ENCODE data around the gene PCBP3.
"Not testable (repeated sequence)": the region's sequence is repeated elsewhere in the genome, so short reads cannot be mapped to it uniquely, and the experiment has no call there.

PCBP3 gene

DNA sequence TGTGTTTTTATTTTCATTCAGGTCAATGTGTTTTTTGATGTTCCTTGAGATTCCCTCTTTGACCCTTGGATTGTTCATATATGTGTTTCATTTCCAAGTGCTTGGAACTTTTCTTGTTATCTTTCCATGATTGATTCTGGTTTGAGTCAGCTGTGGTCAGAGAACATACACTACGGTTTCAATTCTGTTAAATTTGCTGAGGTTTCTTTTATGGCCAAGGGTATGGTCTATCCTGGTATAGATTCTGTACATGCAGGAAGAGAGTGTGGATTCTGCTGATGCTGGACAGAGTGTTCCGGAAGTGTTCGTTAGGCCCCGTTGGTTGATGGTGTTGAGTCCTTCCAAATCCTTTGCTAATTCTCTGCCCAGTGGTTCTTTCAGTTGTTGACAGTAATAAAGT lies 239.6 kb downstream of the PCBP3 start:
- no peak for DNase-seq

DNA sequence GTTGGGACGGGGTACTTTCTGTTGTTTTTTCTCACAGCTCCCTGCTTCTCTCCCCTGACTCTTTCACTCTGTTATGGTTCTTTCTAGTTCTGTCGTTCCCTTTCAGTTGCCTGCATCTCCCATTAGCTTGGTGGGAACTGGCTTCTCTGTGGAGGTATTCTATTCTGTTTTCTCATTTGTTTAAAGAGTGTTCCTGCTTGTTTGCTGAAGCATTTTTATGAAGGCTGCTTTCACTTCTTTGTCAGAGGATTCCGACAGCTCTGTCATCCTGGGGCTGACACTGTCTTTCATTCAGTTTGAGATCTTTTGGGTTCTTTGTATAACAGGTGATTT lies 242.0 kb downstream of the PCBP3 start:
- DNase-seq: no peak

DNA sequence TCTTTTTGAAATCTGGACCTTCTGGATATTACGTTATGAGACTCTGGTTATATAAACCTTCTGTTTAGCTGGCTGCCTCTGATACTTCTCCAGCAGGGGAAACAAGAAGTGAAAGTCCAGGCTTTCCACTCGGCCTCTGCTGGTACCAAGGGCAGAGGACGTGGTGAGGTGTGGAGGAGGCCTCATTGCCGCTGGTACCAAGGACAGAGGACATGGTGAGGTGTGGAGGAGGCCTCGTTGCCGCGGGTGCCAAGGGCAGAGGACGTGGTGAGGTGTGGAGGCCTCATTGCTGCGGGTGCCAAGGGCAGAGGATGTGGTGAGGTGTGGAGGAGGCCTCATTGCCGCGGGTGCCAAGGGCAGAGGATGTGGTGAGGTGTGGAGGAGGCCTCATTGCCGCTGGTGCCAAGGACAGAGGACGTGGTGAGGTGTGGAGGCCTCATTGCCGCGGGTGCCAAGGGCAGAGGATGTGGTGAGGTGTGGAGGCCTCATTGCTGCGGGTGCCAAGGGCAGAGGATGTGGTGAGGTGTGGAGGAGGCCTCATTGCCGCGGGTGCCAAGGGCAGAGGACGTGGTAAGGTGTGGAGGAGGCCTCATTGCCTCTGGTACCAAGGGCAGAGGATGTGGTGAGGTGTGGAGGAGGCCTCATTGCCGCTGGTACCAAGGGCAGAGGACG lies 242.5 kb downstream of the PCBP3 start:
- not testable (repeated sequence) for DNase-seq

GRCh38 chr21:45886610-45887026 lies 243.1 kb downstream of the PCBP3 start:
- DNase-seq: no peak

- DNase-seq: no peak
Observed at GRCh38 chr21:45887120-45887611, 243.6 kb downstream of the PCBP3 start.

DNA sequence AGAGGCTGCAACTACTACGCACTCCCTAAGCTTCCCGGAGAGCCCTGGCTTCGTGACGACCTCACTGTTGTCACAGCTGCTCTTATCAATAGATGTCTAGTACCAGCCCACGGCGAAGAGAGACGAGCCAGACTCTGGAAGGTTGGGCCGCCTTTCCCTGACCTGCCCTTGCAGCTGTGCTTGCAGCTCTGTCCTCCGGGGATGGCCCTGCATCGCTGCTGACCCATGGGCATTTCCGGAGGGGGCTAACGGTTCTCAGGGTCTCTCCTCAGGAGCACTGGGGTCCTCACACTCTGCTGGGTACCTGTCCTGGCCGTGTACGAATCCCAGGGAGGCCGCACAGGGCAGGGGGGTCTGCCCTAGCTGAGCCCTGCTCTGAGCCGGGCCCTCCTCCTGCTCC lies 244.3 kb downstream of the PCBP3 start:
- no peak for DNase-seq

GRCh38 chr21:45888386-45889009 lies 245.0 kb downstream of the PCBP3 start:
- no peak for DNase-seq

DNA sequence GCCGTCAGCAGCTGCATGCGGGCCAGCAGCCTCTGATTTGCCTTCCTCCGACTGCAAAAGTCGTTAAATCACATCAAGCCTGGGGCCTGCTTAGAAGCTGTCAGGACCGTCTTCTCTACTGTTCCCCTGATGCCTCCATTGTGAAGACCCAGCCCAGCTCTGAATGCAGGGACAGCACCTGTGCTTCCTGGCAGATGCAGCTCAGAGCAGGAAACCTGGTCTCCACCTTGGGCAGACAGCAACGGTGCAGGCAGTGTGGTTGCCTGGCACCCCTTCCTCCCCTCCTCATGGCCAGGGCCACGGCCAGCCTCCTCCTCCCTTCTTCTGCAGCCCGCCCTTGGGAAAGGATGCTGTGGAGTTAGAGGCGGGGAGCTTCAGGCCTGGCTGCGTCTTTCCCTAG lies 245.7 kb downstream of the PCBP3 start:
- no peak for DNase-seq

- no peak for DNase-seq
Observed at GRCh38 chr21:45889961-45890360, 246.4 kb downstream of the PCBP3 start.

DNA sequence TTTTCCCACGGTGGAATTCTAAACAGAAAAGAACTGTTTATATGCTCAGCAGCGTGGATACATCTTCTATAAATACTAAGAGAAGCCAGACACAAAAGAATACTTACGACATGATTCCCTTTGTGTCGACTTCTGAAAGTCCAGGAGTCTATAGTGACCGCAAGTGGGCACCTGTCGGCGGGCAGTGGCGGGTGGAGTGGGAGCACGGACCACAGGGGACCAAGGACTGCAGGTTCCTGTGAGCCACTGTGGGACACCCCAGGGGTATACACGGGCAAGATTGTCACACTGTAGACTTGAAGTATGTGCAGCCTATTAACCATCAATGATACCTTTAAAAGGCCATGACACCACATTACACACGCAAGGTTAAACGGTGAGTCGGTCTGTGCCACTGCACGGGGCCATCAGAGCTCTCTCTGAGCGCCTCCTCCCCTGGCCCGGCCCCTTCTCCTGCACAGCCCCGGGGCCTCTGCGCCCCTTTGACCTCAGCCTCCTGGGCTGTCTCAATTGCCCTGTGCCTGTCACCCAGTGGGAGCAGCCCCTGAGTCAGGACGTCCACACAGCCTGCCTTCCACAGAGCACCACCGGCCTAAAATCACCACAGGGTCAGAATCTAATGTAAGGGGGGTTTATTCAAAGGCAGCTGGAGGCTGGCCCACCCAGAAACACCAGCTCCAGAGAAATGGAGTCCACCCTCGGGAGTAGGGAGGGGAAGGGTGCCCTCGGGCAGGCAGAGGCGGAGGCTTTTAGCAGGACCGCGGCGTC lies 248.0 kb downstream of the PCBP3 start:
- DNase-seq: no peak

DNA sequence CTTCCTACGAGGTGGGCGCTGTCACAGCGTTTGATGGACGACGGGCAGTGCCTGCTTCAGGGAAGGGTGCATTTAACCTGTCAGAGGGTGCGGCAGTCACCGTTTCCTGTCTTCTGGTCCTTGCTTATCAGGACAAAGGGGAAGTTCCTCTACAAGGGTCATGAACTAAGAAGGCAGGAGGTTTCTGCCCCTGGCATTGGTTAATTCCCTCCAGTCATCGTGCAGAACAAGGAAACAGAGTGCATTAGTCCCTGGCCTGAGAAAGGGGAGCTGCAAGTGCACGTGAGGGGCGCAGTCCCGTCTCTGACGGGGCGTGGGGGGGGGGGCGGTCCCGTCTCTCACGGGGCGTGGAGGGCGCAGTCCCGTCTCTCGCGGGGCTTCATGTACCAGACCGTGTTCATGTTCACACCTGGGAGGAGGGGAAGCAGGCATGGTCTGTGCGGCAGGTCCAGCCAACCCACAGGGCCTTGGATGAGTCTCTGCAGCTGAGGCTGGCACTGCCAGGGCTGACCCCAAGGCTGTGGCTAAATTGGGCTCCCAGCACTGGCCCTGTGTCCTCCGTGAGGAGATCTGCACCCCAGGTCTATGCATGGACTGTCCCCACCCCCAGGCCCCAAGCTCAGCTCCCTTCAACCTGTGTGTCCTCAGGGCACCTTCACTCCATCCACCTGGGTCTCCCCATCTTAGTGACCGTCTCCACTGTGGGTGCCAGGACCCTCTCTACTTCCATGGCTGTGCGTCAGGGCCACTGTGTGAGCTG lies 248.8 kb downstream of the PCBP3 start:
- DNase-seq: no peak

DNA sequence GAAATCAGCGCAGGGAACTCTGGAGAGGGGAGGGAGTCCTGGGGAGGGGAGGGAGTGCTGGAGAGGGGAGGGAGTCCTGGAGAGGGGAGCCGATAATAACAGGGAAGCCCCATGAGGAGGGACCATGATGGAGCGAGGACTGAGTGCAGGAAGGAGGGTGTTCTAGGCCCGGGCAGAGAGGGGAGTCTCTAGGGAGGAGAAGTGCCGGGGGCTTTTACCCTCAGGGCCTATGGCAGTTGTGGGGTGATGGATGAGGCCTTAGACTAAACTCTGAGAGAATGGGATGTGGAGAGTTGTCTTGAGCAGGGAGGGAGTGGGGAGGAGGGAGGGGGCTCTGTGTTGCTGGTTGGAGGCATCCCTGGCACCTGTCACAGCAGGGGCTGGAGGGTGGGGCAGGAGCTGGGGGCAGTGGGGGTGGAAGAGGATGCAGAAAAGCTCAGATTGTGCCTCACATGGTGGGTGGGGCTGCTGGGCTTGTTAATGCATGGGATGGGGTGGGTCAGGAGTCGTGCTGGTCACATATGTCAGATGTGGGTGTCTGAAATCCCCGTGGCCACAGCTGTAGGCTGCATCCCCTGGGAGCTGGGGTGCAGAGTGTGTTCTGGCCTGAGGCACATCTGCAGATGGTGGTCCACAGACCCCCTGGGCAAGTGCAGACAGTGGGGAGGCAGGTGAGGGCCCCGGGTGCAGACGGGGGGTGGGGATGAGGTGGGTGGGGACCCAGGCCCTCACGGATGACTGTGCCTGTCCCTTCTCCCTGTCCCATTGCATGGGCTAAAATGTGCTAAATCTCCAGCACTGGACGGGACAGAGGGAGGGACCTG lies 249.6 kb downstream of the PCBP3 start:
- no peak for DNase-seq

DNA sequence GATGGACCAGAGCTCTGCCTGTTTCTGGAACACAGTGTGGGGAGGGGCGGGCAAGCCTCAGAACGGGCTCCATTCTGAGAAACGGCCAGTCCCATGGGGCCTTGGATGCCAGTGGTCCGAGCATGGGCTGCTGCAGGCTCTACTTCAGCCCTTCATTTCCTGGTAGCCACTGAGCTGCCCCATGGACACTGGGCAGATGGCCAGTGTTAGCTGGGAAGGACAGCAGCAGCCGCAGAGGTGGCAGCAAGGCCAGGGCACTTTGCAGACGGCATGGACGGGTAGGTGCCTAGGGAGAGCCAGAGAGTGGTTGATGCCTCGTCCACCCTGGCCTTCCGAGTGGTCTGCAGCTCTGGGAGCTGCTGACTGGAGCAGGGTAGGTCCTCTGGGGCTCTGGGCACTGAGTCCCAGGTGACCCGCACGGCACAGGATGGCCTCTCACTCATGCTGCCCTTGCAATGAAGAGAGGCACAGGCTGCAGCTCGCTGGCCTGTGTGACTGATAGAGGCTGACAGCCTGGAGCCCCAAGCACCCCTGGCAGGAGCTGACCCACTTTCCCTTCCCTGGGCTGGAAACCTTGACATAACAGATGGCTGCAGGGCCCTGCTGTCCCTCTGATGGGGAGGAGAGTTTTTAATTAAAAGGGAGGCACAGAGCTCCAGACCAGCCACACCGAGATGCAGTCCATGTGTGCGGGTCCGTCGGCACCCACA lies 250.4 kb downstream of the PCBP3 start:
- no peak for DNase-seq

GRCh38 chr21:45894450-45894825 lies 250.9 kb downstream of the PCBP3 start:
- DNase-seq: no peak

GRCh38 chr21:45894906-45895777 lies 251.6 kb downstream of the PCBP3 start:
- no peak for DNase-seq

- no peak for DNase-seq
Observed at GRCh38 chr21:45895778-45896370, 252.3 kb downstream of the PCBP3 start.

DNA sequence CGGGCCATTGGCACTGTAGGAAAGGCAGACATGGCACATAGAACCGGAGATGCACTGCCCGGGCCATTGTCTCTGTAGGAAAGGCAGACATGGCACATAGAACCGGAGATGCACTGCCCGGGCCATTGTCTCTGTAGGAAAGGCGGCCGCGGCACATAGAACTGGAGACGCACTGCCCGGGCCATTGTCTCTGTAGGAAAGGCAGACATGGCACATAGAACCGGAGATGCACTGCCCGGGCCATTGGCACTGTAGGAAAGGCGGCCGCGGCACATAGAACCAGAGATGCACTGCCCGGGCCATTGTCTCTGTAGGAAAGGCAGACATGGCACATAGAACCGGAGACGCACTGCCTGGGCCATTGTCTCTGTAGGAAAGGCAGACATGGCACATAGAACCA lies 252.9 kb downstream of the PCBP3 start:
- not testable (repeated sequence) for DNase-seq

GRCh38 chr21:45897191-45898027 lies 253.9 kb downstream of the PCBP3 start:
- DNase-seq: no peak

- no peak for DNase-seq
Observed at GRCh38 chr21:45898028-45898350, 254.5 kb downstream of the PCBP3 start.

DNA sequence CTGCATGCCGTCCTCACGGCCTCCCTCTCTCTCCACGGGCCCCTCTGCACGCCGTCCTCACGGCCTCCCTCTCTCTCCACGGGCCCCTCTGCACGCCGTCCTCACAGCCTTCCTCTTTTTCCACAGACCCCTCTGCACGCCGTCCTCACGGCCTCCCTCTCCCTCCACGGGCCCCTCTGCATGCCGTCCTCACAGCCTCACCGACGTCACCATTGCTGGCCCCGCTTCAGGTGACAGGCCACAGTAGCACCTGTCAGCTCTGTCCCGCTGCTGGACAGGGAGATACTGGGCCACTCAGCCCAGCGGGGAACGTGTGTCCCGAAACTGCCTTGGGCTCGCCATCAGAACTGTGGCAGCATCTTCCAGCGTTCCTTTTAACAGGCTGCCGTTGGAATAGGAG lies 255.3 kb downstream of the PCBP3 start:
- DNase-seq: no peak

All from NK-92 treated with Interleukin-12 subunit alpha and Interleukin-12 subunit beta, amount 100 ng/mL, for 24 hours (cell line).